Dermis microvascular lymphatic vessel endothelial cell (primary cell): ENCODE data around the gene BAG3. TPM values are rescaled to one million over a fixed set of nuclear protein-coding genes. Genes with fewer than 3 reads are reported as not detected.

Experiments used
- DNase-seq, 2 donors: peaks; one replicate each; pipeline versions ENCODE4 v3.0.0 to v3.0.0-alpha.2; 2010; ENCODE audit warnings: low read depth in 2 of 2
- total RNA-seq: library from RNA; depleted of rRNA; stranded (reverse); fragments of >200 nt; gene quantifications from 2 replicates; pipeline ENCODE4 v1.2.1, GENCODE V29; 2014

The BAG3 gene
- total RNA-seq, 1 donor from 2014 or later = 4.9 TPM

GRCh38 chr10:119725828-119726675, 74.9 kb downstream of the BAG3 start, which contains the start of gene INPP5F:
TSS of gene INPP5F (plus strand) at chr10:119726050. CDS start at chr10:119726263, 213 bp downstream.
- DNase-seq = peak; percentile 94 to 98

- DNase-seq = peak in 1 of 2 donors; percentile 7
Measured at GRCh38 chr10:119726676-119727261, 75.6 kb downstream of the BAG3 start.

Other genes with a start within 250 kb of the BAG3 start
- 2.3 and 3.6 TPM in 2 replicates for gene RGS10, start 108.7 kb upstream of the BAG3 start, total RNA-seq
- 14.0 and 20.0 TPM in 2 replicates for gene TIAL1, start 54.4 kb upstream of the BAG3 start, total RNA-seq
- 8.9 and 9.4 TPM in 2 replicates for gene INPP5F, start 74.7 kb downstream of the BAG3 start, total RNA-seq
- 57.4 and 58.9 TPM in 2 replicates for gene MCMBP, start 221.5 kb downstream of the BAG3 start, total RNA-seq
- 14.4 and 16.9 TPM in 2 replicates for gene SEC23IP, start 241.3 kb downstream of the BAG3 start, total RNA-seq